GM21528 (cell line): ENCODE results near the gene TLR4.

ENCODE experiments used
- ATAC-seq: cut with Tn5 transposase; IDR thresholded peaks from one replicate; pipeline ENCODE4 v1.9.1; 2021; ENCODE audit warnings: mild to moderate bottlenecking, moderate library complexity; ENCODE audit not compliant: unreplicated experiment, low FRiP score

TLR4 gene

GRCh38 chr9:117704024-117704575 lies at the start of gene TLR4:
Gene TLR4 (plus strand): TSS chr9:117704403. CDS start chr9:117704473, 70 bp downstream.
- peak; percentile 99 for ATAC-seq

- ATAC-seq = no peak
These were observed 48.2 kb upstream of the TLR4 start for GRCh38 chr9:117656002-117656401.

DNA sequence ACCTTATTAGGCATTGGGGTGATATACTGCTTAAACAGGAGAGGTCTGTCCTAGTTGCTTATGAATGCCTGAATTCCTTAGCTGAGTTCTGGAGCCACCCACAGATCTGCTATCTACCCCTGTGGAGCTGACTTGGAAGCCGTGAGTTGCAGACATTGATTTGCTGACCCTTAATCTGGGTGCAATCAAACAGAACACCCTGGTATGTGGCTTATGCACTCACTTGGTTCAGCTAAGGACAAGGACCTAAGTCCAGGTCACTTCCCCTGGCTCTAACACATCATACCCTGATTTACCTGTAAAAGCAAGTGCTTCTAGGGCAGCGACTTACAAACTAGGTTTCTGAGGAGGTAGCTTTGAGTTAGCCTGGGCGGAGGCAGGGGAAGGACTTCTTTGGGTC lies 41.6 kb upstream of the TLR4 start:
- no peak for ATAC-seq

- no peak for ATAC-seq
These were observed 39.8 kb upstream of the TLR4 start for GRCh38 chr9:117664419-117664818.

GRCh38 chr9:117665601-117666385 lies 38.4 kb upstream of the TLR4 start:
- no peak for ATAC-seq

DNA sequence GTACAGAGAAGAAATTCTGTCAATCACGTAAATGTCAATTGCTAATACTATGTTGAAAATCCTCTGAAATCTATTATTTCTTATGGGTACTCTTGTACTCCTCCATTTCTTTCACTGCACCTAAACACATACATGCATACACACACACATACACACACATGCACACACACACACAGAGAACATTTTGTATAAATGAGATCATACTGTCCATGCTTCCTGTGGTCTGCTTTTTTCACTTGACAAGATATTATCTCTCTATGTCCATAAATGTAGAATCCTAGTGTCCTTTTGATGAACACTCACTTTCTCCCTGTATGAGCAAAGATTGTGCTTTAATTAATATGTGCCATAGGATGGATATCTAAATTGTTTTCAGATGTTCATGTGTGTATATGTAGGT lies 32.7 kb upstream of the TLR4 start:
- ATAC-seq = no peak

DNA sequence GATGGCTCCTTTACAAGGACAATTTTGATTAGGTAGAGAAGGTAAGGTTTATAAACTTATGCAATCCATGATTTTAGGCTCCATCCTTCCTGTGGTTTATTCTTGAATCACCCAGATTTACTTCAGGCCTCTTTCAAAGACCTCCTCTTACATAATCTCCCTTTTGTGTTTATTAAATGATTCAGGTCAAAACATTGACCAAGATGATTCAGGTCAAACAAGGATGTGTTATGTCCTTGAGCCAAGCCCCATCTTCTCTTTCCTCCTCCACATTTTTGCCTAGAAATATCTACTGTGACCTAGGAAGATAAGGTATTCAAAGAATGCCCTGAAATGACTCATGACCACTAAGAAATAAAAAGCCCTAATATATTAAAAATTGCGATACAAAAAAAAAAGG lies 31.8 kb upstream of the TLR4 start:
- ATAC-seq = no peak

DNA sequence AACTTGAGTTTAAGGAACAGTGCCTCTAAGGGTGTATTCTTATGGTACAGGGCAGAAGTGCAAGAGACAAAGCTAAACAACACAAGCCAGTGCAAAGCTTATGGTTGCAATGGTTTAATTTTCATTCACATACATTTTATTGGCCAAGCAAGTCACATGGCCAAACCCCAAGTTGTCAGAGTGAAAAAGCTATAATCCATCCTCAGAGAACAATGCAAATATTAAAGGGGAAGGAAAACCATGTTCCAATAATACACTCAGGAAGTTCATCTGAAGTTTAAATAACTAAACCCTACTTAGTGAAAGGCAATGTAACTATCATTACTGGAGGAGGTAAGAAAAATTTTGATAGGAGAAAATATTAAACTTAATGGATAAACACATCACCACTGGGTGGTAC lies 26.6 kb upstream of the TLR4 start:
- ATAC-seq = no peak

GRCh38 chr9:117678871-117679270 lies 25.3 kb upstream of the TLR4 start:
- ATAC-seq = no peak

DNA sequence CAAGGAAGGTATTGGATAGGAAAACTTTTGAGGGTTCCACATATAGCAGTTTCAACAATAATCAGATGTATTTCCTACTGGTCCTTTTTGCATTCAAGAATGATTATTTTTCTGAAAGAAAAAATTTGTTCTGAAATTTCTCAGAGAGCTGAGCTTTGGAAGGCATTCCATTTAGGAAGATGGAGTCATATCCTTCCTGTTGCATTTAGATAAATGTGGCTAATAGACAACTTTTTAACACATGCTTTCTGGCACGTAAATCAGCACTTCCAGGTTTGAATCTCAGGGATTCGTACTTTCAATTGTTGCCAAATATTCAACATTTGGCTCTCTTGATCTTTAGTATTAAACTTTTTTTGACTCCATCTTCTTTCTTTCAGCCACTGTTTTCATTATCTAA lies 24.8 kb upstream of the TLR4 start:
- ATAC-seq = no peak

- ATAC-seq = no peak
These were observed 22.3 kb upstream of the TLR4 start for GRCh38 chr9:117681888-117682287.

GRCh38 chr9:117682955-117683710 lies 21.1 kb upstream of the TLR4 start:
- peak; percentile 81 for ATAC-seq

DNA sequence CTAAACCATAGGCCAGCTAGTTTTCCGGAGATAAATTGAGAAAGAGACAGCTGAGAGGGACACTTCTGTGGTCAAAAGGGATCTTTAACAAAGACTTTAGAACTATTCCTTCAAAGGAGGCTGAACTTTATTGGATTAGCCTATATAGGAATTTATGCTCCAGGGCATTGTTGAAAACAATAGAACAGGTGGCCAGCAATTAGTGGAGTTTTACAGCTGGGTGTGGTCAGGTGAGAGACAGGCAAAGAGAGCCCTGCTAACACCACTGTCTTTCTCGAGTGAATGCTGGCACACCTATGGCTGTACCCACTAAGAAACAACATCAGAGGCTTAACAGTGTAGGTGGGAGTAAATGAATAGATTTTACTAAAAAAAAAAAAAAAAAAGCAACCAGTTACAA lies 16.7 kb upstream of the TLR4 start:
- no peak for ATAC-seq

DNA sequence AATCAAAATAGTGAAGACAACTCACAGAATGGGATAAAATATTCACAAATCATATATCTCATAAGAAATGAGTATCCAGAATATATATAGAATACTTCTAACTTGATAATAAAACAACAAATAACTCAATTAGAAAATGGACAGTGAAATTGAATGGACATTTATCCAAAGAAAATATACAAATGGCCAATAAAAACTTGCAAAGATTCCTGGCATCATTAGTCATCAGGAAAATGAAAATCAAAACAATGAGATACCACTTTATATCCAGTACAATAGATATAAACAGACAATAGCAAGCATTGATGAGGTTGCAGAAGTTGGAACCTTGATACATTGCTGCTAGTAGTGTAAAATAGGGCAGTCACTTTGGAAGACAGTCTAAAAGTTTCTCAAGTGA lies 12.8 kb upstream of the TLR4 start:
- no peak for ATAC-seq

- no peak for ATAC-seq
These were observed 8.0 kb upstream of the TLR4 start for GRCh38 chr9:117696154-117696553.

DNA sequence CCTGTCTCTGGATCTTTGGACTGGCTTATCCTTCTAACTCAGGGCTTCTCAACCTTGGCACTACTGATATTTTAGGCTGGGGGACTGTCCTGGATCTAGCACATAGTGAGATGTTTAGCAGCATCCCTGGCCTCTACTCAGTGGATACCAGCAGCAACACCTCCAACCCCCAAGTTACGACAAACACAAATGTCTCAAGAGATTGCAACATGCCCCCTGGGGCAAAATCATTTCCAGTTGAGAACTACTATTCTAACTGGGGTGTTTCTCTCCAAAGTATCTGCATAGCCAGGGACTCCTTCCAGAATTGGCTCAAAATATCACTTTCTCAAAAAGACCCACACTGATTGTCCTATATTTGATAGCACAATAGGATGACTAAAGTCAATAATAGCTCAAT lies 7.2 kb upstream of the TLR4 start:
- no peak for ATAC-seq

GRCh38 chr9:117703537-117703936 lies 666 bp upstream of the TLR4 start:
- no peak for ATAC-seq

- ATAC-seq = peak; percentile 1
These were observed 394 bp downstream of the TLR4 start for GRCh38 chr9:117704597-117704996.

GRCh38 chr9:117705386-117705785 lies 1.2 kb downstream of the TLR4 start:
- no peak for ATAC-seq

DNA sequence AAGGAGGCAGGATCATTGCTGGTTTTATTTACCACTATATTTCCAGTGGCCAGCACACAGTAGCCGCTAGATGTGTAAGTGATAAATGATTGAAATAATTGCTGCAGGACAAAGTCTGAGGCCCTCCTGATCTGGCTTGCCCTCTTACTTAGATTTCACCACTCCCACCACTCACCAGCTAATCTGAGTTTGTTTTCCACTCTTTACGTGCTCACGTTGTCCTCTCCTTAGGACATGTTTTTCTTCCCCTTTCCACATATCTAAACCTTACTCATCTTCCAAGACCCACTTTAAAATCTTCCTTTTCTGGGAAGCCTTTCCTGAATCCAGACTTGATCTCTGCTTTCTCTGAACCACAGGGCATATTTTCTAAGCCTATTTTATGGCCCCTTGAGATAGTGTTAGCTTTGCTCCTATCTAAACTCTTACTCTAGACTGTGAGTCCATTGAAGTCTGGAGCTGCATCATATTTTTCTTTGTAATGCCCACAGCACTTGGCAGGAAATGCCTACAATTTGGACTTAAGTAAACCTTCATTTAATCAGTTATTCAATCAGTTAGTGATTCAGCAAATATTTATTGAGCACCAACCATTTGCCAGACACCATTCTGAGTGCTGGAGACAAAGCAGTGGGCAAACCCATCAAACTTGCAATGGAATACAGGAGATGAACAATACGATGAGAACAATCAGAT lies 2.4 kb downstream of the TLR4 start:
- no peak for ATAC-seq

DNA sequence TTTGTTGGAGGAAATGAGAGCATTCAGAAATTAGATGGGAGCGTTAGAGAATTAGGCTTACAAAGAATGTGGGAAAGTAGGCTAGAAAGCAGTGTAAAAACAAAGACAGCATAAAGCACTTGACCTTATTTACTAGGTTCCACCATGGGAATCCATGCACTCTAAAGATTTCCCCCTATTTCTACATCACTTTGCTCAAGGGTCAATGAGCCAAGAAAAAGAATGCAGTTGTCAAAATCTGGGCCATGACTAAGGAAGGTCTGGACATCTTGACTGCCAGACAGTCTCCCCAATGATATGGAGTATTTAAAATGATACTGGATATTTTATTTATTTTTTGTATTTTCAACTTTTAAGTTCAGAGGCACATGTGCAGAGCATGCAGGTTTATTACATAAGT lies 3.4 kb downstream of the TLR4 start:
- no peak for ATAC-seq
